H9 (cell line): ENCODE data around the gene ITK. TPM values are rescaled to one million over a fixed set of nuclear protein-coding genes. Genes with fewer than 3 reads are reported as not detected.

Source experiments
- DNase-seq: peaks from one replicate; pipeline ENCODE4 v3.0.0-alpha.2; 2017
- H2AFZ ChIP-seq: one replicate; pipeline ENCODE4 v1.6.1; 2013; ENCODE audit warnings: mild to moderate bottlenecking, low read length, control low read depth, moderate library complexity
- H2AK5ac ChIP-seq: 2 replicates; pipeline ENCODE4 v1.6.1; 2013; ENCODE audit warnings: low read length, control low read depth, mixed read lengths; ENCODE audit not compliant: insufficient read length
- H2BK120ac ChIP-seq: one replicate; pipeline ENCODE4 v1.6.1; 2013; ENCODE audit warnings: low read depth, mild to moderate bottlenecking, low read length, control low read depth, inconsistent platforms; ENCODE audit not compliant: poor library complexity, severe bottlenecking
- H2BK12ac ChIP-seq: 2 replicates; pipeline ENCODE4 v1.6.1; 2013; ENCODE audit warnings: low read length, control low read depth, mixed read lengths, low read depth; ENCODE audit not compliant: insufficient read length
- H2BK15ac ChIP-seq: 2 replicates; pipeline ENCODE4 v1.6.1; 2013; ENCODE audit warnings: low read depth, low read length, control low read depth
- H2BK20ac ChIP-seq: one replicate; pipeline ENCODE4 v1.6.1; 2013; ENCODE audit warnings: low read depth, mild to moderate bottlenecking, low read length, control low read depth, inconsistent platforms; ENCODE audit not compliant: poor library complexity, severe bottlenecking
- H2BK5ac ChIP-seq: 2 replicates; pipeline ENCODE4 v1.6.1; 2013; ENCODE audit warnings: low read length, control low read depth, mixed read lengths; ENCODE audit not compliant: insufficient read length
- H3K14ac ChIP-seq: 2 replicates; pipeline ENCODE4 v1.6.1; 2013; ENCODE audit warnings: low read length, control low read depth; ENCODE audit not compliant: insufficient read depth
- H3K18ac ChIP-seq: 2 replicates; pipeline ENCODE4 v1.6.1; 2013; ENCODE audit warnings: low read depth, mild to moderate bottlenecking, mixed read lengths, low read length, control low read depth; ENCODE audit not compliant: insufficient read length
- H3K23ac ChIP-seq: 2 replicates; pipeline ENCODE4 v1.6.1; 2013; ENCODE audit warnings: low read length, control low read depth, mixed read lengths, low read depth; ENCODE audit not compliant: insufficient read length
- H3K23me2 ChIP-seq: 2 replicates; pipeline ENCODE4 v1.6.1; 2013; ENCODE audit warnings: low read depth, mild to moderate bottlenecking, mixed read lengths, low read length, control low read depth; ENCODE audit not compliant: insufficient read length, poor library complexity, severe bottlenecking
- H3K27ac ChIP-seq: 2 replicates; pipeline ENCODE4 v1.5.1; 2013; ENCODE audit warnings: low read length, control low read depth, mixed read lengths, low read depth; ENCODE audit not compliant: insufficient read length
- H3K27me3 ChIP-seq: 2 replicates; pipeline ENCODE4 v1.6.1; 2013; ENCODE audit warnings: low read length, control low read depth, inconsistent platforms; ENCODE audit not compliant: insufficient read depth
- H3K4ac ChIP-seq: 2 replicates; pipeline ENCODE4 v1.6.1; 2013; ENCODE audit warnings: low read depth, mild to moderate bottlenecking, control low read depth, inconsistent platforms, low read length, moderate library complexity
- H3K4me1 ChIP-seq: 2 replicates; pipeline ENCODE4 v1.6.1; 2013; ENCODE audit warnings: low read length, control low read depth, inconsistent platforms; ENCODE audit not compliant: insufficient read depth
- H3K4me2 ChIP-seq: 2 replicates; pipeline ENCODE4 v1.6.1; 2013; ENCODE audit warnings: low read length, control low read depth, mixed read lengths; ENCODE audit not compliant: insufficient read length, insufficient read depth
- H3K56ac ChIP-seq: 2 replicates; pipeline ENCODE4 v1.6.1; 2013; ENCODE audit warnings: low read depth, mild to moderate bottlenecking, mixed read lengths, low read length, control low read depth; ENCODE audit not compliant: insufficient read length
- H3K79me1 ChIP-seq: 2 replicates; pipeline ENCODE4 v1.6.1; 2013; ENCODE audit warnings: low read depth, mild to moderate bottlenecking, moderate library complexity, low read length, control low read depth, inconsistent platforms; ENCODE audit not compliant: insufficient read depth, poor library complexity, severe bottlenecking
- H3K79me2 ChIP-seq: 2 replicates; pipeline ENCODE4 v1.6.1; 2013; ENCODE audit warnings: low read length, control low read depth, inconsistent platforms; ENCODE audit not compliant: insufficient read depth
- H3K9ac ChIP-seq: 2 replicates; pipeline ENCODE4 v1.6.1; 2013; ENCODE audit warnings: low read length, control low read depth, mixed read lengths; ENCODE audit not compliant: insufficient read length; ENCODE audit errors: extremely low read depth
- H3K9me3 ChIP-seq: one replicate; pipeline ENCODE4 v1.6.1; 2013; ENCODE audit warnings: low read depth, low read length, inconsistent platforms; ENCODE audit not compliant: control insufficient read depth
- H3T11ph ChIP-seq: one replicate; pipeline ENCODE4 v1.6.1; 2013; ENCODE audit warnings: mild to moderate bottlenecking, low read length, control low read depth, inconsistent platforms
- H4K20me1 ChIP-seq: one replicate; pipeline ENCODE4 v1.6.1; 2013; ENCODE audit not compliant: control insufficient read depth, insufficient read length, insufficient read depth
- H4K5ac ChIP-seq: 2 replicates; pipeline ENCODE4 v1.6.1; 2013; ENCODE audit warnings: low read depth, mild to moderate bottlenecking, mixed read lengths, low read length, control low read depth; ENCODE audit not compliant: insufficient read length
- H4K8ac ChIP-seq: replicated peaks from 2 replicates; pipeline ENCODE4 v1.6.1; 2013; ENCODE audit warnings: low read length, control low read depth, mixed read lengths, low read depth; ENCODE audit not compliant: insufficient read length
- H4K91ac ChIP-seq: 2 replicates; pipeline ENCODE4 v1.6.1; 2013; ENCODE audit warnings: low read depth, mild to moderate bottlenecking, moderate library complexity, mixed read lengths, low read length, control low read depth; ENCODE audit not compliant: insufficient read length
- H3K27ac Mint-ChIP-seq, 3 experiments: 2 replicates in 2 of 3; 3 replicates in 1 of 3; pipeline ENCODE4 v1.8.0; 2020 to 2021; ENCODE audit warnings: mixed read lengths in 3 of 3, mild to moderate bottlenecking in 1 of 3, moderate library complexity in 1 of 3
- H3K27me3 Mint-ChIP-seq: 2 replicates; pipeline ENCODE4 v1.8.0; 2021; ENCODE audit warnings: low read depth, mild to moderate bottlenecking, moderate library complexity, mixed read lengths
- H3K36me3 Mint-ChIP-seq, 3 experiments: 2 replicates in 2 of 3; 3 replicates in 1 of 3; pipeline ENCODE4 v1.8.0; 2020 to 2021; ENCODE audit warnings: low read depth in 3 of 3, mixed read lengths in 3 of 3; ENCODE audit not compliant: insufficient read depth in 1 of 3
- H3K4me1 Mint-ChIP-seq, 2 experiments: 2 replicates each; pipeline ENCODE4 v1.8.0; 2020; ENCODE audit warnings: mixed read lengths in 2 of 2
- H3K4me3 Mint-ChIP-seq, 2 experiments: 2 replicates in 1 of 2; 3 replicates in 1 of 2; pipeline ENCODE4 v1.8.0; 2020 to 2021; ENCODE audit warnings: mild to moderate bottlenecking in 2 of 2, mixed read lengths in 2 of 2, moderate library complexity in 1 of 2
- H3K9me3 Mint-ChIP-seq, 2 experiments: 2 replicates in 1 of 2; 3 replicates in 1 of 2; pipeline ENCODE4 v1.8.0; 2020; ENCODE audit warnings: mild to moderate bottlenecking in 2 of 2, mixed read lengths in 2 of 2, moderate library complexity in 1 of 2
- CTCF ChIP-seq: fragments of 200-600 bp; sonication (generic); conservative IDR thresholded peaks from 3 replicates; pipeline ENCODE4 v1.8.0; 2021; ENCODE audit warnings: antibody characterized with exemption, mild to moderate bottlenecking
- WGBS: extraction: QIAGEN DNeasy Blood & Tissue Kit; methylation state at CpG from one replicate; pipeline ENCODE4 v1.1.7; 2013; ENCODE audit warnings: missing lambda C conversion rate, low lambda C conversion rate, mixed read lengths; ENCODE audit not compliant: insufficient read length; ENCODE audit errors: extremely low coverage; 5-methylcytosine and 5-hydroxymethylcytosine counted together
- total RNA-seq: library from RNA; stranded (reverse); gene quantifications from 2 replicates; pipeline ENCODE4 v1.2.1, GENCODE V29; 2021

ITK gene
- total RNA-seq, 1 experiment from 2014 or later, result 0.22 TPM

GRCh38 chr5:157203417-157203816, 22.8 kb downstream of the ITK start:
- Histone ChIP-seq H3K23ac (no peak overlapping the region), H4K91ac (no peak overlapping the region), H4K5ac (no peak overlapping the region), H3K18ac (no peak overlapping the region), H3K14ac (no peak overlapping the region), H3K4me1 (no peaks in the 10 kb centered on the region), H3K79me1 (no peaks in the 10 kb centered on the region), H3K9ac (no peak overlapping the region), H2AK5ac (no peak overlapping the region), H4K20me1 (no peaks in the 10 kb centered on the region), H3K27ac (no peak overlapping the region), H2BK12ac (no peak overlapping the region), H3K9me3 (no peaks in the 10 kb centered on the region), H2BK15ac (no peak overlapping the region), H3K79me2 (no peaks in the 10 kb centered on the region), H3K56ac (no peak overlapping the region), H2BK120ac (no peak overlapping the region), H3K4me2 (no peak overlapping the region), H3K27me3 (no peaks in the 10 kb centered on the region; the same call in 1 of the 2 replicates), H3K23me2 (no peaks in the 10 kb centered on the region), H3K4ac (no peak overlapping the region), H3T11ph (no peak overlapping the region), H2BK20ac (no peak overlapping the region), H2BK5ac (no peak overlapping the region), H2AFZ (no peak overlapping the region), H4K8ac (no peak overlapping the region)
- Mint-ChIP-seq H3K27ac (no peak overlapping the region), H3K9me3 (peaks cover 4 to 6% of the 10 kb centered on the region in 2 experiments; a peak in 3 of 5 replicates), H3K27me3 (peaks cover 11% of the 10 kb centered on the region), H3K4me1 (peaks cover 0 to 6% of the 10 kb centered on the region in 2 experiments; a peak in 2 of 4 replicates), H3K4me3 (no peak overlapping the region), H3K36me3 (peaks cover 0 to 7% (median 0%) of the 10 kb centered on the region in 3 experiments; a peak in 2 of 7 replicates)
- no peak for DNase-seq
- no CpG with 5 or more reads among the region's 4 CpGs for WGBS
- TF ChIP-seq CTCF, result no peak
